Osteocyte (in vitro differentiated cells): ENCODE data around the gene OTOG. TPM values are rescaled to one million over a fixed set of nuclear protein-coding genes. Genes with fewer than 3 reads are reported as not detected.

Source experiments
- DNase-seq: peaks from one replicate; pipeline ENCODE4 v3.0.0; 2021; ENCODE audit warnings: mixed read lengths; ENCODE audit not compliant: unreplicated experiment; ENCODE audit errors: extremely low spot score
- H3K27ac Mint-ChIP-seq: one replicate; pipeline ENCODE4 v1.8.0; 2021; ENCODE audit warnings: mild to moderate bottlenecking, mixed read lengths; ENCODE audit not compliant: unreplicated experiment
- H3K27me3 Mint-ChIP-seq: one replicate; pipeline ENCODE4 v1.8.0; 2021; ENCODE audit warnings: mixed read lengths; ENCODE audit not compliant: unreplicated experiment
- H3K36me3 Mint-ChIP-seq: one replicate; pipeline ENCODE4 v1.8.0; 2021; ENCODE audit warnings: mixed read lengths; ENCODE audit not compliant: unreplicated experiment
- H3K4me1 Mint-ChIP-seq: one replicate; pipeline ENCODE4 v1.8.0; 2021; ENCODE audit warnings: mixed read lengths; ENCODE audit not compliant: unreplicated experiment
- H3K4me3 Mint-ChIP-seq: one replicate; pipeline ENCODE4 v1.8.0; 2021; ENCODE audit warnings: mild to moderate bottlenecking, moderate library complexity, mixed read lengths; ENCODE audit not compliant: unreplicated experiment
- H3K9me3 Mint-ChIP-seq: one replicate; pipeline ENCODE4 v1.8.0; 2021; ENCODE audit warnings: mixed read lengths; ENCODE audit not compliant: unreplicated experiment
- CTCF ChIP-seq: fragments of 200-600 bp; sonication (generic); IDR thresholded peaks from 2 replicates; pipeline ENCODE4 v1.5.0; 2021; ENCODE audit warnings: antibody characterized with exemption, mild to moderate bottlenecking, moderate library complexity
- total RNA-seq: library from RNA; stranded (reverse); gene quantifications from 2 replicates; pipeline ENCODE4 v1.2.1, GENCODE V29; 2021

Gene OTOG
- total RNA-seq, 1 donor from 2014 or later, result not detected

GRCh38 chr11:17630936-17631335 is 83.9 kb downstream of the OTOG start:
- TF ChIP-seq CTCF, result no peak
- Mint-ChIP-seq H3K27me3 (peaks cover 9% of the 10 kb centered on the region), H3K27ac (no peak overlapping the region), H3K4me3 (no peak overlapping the region), H3K36me3 (no peaks in the 10 kb centered on the region), H3K9me3 (no peaks in the 10 kb centered on the region), H3K4me1 (no peaks in the 10 kb centered on the region)
- no peak for DNase-seq

- no peak for TF ChIP-seq CTCF
- H3K27me3 Mint-ChIP-seq, result peaks cover 9% of the 10 kb centered on the region
- H3K9me3 Mint-ChIP-seq, result no peaks in the 10 kb centered on the region
- DNase-seq, result no peak
- H3K4me1 Mint-ChIP-seq, result no peaks in the 10 kb centered on the region
- H3K27ac Mint-ChIP-seq, result no peak overlapping the region
- H3K4me3 Mint-ChIP-seq, result no peak overlapping the region
- H3K36me3 Mint-ChIP-seq, result no peaks in the 10 kb centered on the region
These were observed 84.8 kb downstream of the OTOG start for GRCh38 chr11:17631702-17632365.

GRCh38 chr11:17633279-17633986 is 86.4 kb downstream of the OTOG start:
- Mint-ChIP-seq H3K36me3 (no peaks in the 10 kb centered on the region), H3K9me3 (no peaks in the 10 kb centered on the region), H3K4me3 (no peak overlapping the region), H3K27ac (no peak overlapping the region), H3K4me1 (no peaks in the 10 kb centered on the region), H3K27me3 (peaks cover 4% of the 10 kb centered on the region)
- no peak for TF ChIP-seq CTCF
- no peak for DNase-seq

GRCh38 chr11:17633987-17634775 is 87.1 kb downstream of the OTOG start:
- Mint-ChIP-seq H3K36me3 (no peaks in the 10 kb centered on the region), H3K27me3 (no peaks in the 10 kb centered on the region), H3K4me3 (no peak overlapping the region)

More at GRCh38 chr11:17633987-17634775, 87.1 kb downstream of the OTOG start:
- Mint-ChIP-seq H3K4me1 (no peaks in the 10 kb centered on the region), H3K9me3 (no peaks in the 10 kb centered on the region), H3K27ac (no peak overlapping the region)
- no peak for DNase-seq
- no peak for TF ChIP-seq CTCF
